Activated T-helper 17 cell treated with anti-CD3 and anti-CD28 coated beads, Interleukin-2, amount 50 U/mL, for 72 hours (primary cell): ENCODE results near the gene FIG4. TPM values are rescaled to one million over a fixed set of nuclear protein-coding genes. Genes with fewer than 3 reads are reported as not detected.
"Not testable (repeated sequence)": the region's sequence is repeated elsewhere in the genome, so short reads cannot be mapped to it uniquely, and the experiment has no call there.

Experiments
- ATAC-seq: fragments of 150-1000 bp; cut with Tn5 transposase; replicated peaks from 2 replicates; pipeline ENCODE4 v1.10.0; 2021; ENCODE audit warnings: mild to moderate bottlenecking, moderate library complexity
- H3K27ac Mint-ChIP-seq: one replicate; pipeline ENCODE4 v1.8.0; 2022; ENCODE audit warnings: mixed read lengths
- H3K27me3 Mint-ChIP-seq: one replicate; pipeline ENCODE4 v1.8.0; 2022; ENCODE audit warnings: mixed read lengths
- H3K36me3 Mint-ChIP-seq: one replicate; pipeline ENCODE4 v1.8.0; 2022; ENCODE audit warnings: low read depth, mild to moderate bottlenecking, mixed read lengths
- H3K4me1 Mint-ChIP-seq: one replicate; pipeline ENCODE4 v1.8.0; 2022; ENCODE audit warnings: mixed read lengths
- H3K4me3 Mint-ChIP-seq: one replicate; pipeline ENCODE4 v1.8.0; 2022; ENCODE audit warnings: mild to moderate bottlenecking, mixed read lengths
- H3K9me3 Mint-ChIP-seq: one replicate; pipeline ENCODE4 v1.8.0; 2022; ENCODE audit warnings: mixed read lengths
- total RNA-seq, 2 donors: library from RNA; stranded (reverse); gene quantifications; one replicate each; pipeline ENCODE4 v1.2.3, GENCODE V29; 2022

FIG4 gene
- total RNA-seq, 2 donors from 2014 or later, result 10.5 to 18.8 TPM

DNA sequence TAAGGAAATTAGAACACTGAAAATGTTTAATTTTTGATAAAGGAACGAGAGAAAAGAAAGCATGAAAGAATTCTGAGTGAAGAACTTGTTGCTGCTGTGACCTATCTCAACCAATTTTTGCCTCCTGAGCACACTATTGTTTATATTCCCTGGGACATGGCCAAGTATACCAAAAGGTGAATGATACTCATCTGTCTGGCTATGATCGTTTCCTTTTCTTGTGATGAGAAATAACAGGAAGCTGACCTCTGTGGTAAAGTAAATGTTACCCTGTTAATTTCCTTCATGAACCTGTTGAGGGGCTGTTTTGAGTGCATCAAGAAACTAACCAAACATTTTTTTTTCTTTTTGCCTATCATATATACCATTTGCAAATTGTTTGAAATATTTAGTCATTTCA is 69.1 kb downstream of the FIG4 start:
- Mint-ChIP-seq H3K36me3 (peaks cover 42% of the 10 kb centered on the region), H3K4me1 (peaks cover 14% of the 10 kb centered on the region), H3K4me3 (no peak overlapping the region), H3K9me3 (peaks cover 10% of the 10 kb centered on the region), H3K27me3 (no peaks in the 10 kb centered on the region), H3K27ac (no peak overlapping the region)
- peak; percentile 6 for ATAC-seq

- H3K4me3 Mint-ChIP-seq, result no peak overlapping the region
- no peak overlapping the region for H3K27ac Mint-ChIP-seq
- H3K36me3 Mint-ChIP-seq, result peaks cover 41% of the 10 kb centered on the region
- H3K4me1 Mint-ChIP-seq, result peaks cover 10% of the 10 kb centered on the region
- no peaks in the 10 kb centered on the region for H3K27me3 Mint-ChIP-seq
- H3K9me3 Mint-ChIP-seq, result peaks cover 3% of the 10 kb centered on the region
- no peak for ATAC-seq
These were observed 71.1 kb downstream of the FIG4 start for GRCh38 chr6:109762166-109762565.

- Mint-ChIP-seq H3K27ac (no peak overlapping the region), H3K36me3 (peaks cover 41% of the 10 kb centered on the region), H3K9me3 (no peaks in the 10 kb centered on the region), H3K4me3 (no peak overlapping the region), H3K4me1 (peaks cover 9% of the 10 kb centered on the region), H3K27me3 (no peaks in the 10 kb centered on the region)
- no peak for ATAC-seq
These were observed 71.8 kb downstream of the FIG4 start for GRCh38 chr6:109762769-109763441.

DNA sequence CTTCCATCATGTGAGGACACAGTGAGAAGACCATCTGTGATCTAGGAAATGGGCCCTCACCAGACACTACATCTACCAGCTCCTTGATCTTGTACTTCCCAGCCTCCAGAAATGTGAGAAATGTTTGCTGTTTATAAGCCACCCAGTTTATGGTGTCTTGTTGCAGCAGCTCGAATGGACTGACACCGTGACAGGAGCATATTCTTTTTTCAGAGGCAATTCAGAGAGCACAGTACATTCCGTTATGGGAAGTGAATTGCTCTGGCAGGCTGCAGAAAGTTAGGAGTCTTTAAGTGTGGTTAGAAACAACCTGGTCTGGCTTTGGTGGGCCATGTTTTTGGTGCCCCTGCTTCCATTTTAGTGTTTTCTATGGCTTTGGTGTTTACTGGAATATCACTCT is 75.1 kb downstream of the FIG4 start:
- no peaks in the 10 kb centered on the region for H3K9me3 Mint-ChIP-seq
- H3K4me1 Mint-ChIP-seq, result no peaks in the 10 kb centered on the region
- no peak overlapping the region for H3K4me3 Mint-ChIP-seq
- no peaks in the 10 kb centered on the region for H3K27me3 Mint-ChIP-seq
- peaks cover 50% of the 10 kb centered on the region for H3K36me3 Mint-ChIP-seq
- H3K27ac Mint-ChIP-seq, result no peak overlapping the region
- no peak for ATAC-seq

- no peaks in the 10 kb centered on the region for H3K27me3 Mint-ChIP-seq
- ATAC-seq, result no peak
- no peaks in the 10 kb centered on the region for H3K9me3 Mint-ChIP-seq
- H3K27ac Mint-ChIP-seq, result no peak overlapping the region
- no peaks in the 10 kb centered on the region for H3K4me1 Mint-ChIP-seq
- H3K4me3 Mint-ChIP-seq, result no peak overlapping the region
- H3K36me3 Mint-ChIP-seq, result peaks cover 58% of the 10 kb centered on the region
These were observed 76.9 kb downstream of the FIG4 start for GRCh38 chr6:109767961-109768360.

GRCh38 chr6:109768485-109768884 is 77.4 kb downstream of the FIG4 start:
- ATAC-seq, result no peak
- Mint-ChIP-seq H3K36me3 (peaks cover 55% of the 10 kb centered on the region), H3K4me3 (no peak overlapping the region), H3K9me3 (no peaks in the 10 kb centered on the region), H3K27me3 (no peaks in the 10 kb centered on the region), H3K4me1 (no peaks in the 10 kb centered on the region), H3K27ac (no peak overlapping the region)

- Mint-ChIP-seq H3K27me3 (no peaks in the 10 kb centered on the region), H3K27ac (no peak overlapping the region), H3K36me3 (peaks cover 49% of the 10 kb centered on the region), H3K4me3 (no peak overlapping the region), H3K9me3 (no peaks in the 10 kb centered on the region), H3K4me1 (no peaks in the 10 kb centered on the region)
- no peak for ATAC-seq
These were observed 78.1 kb downstream of the FIG4 start for GRCh38 chr6:109769213-109769612.

GRCh38 chr6:109770047-109770446 is 79.0 kb downstream of the FIG4 start:
- H3K27me3 Mint-ChIP-seq, result no peaks in the 10 kb centered on the region
- no peaks in the 10 kb centered on the region for H3K9me3 Mint-ChIP-seq
- no peak for ATAC-seq
- H3K36me3 Mint-ChIP-seq, result peaks cover 42% of the 10 kb centered on the region
- no peak overlapping the region for H3K27ac Mint-ChIP-seq
- no peak overlapping the region for H3K4me3 Mint-ChIP-seq
- no peaks in the 10 kb centered on the region for H3K4me1 Mint-ChIP-seq

GRCh38 chr6:109770779-109771178 is 79.7 kb downstream of the FIG4 start:
- H3K27me3 Mint-ChIP-seq, result no peaks in the 10 kb centered on the region
- no peak for ATAC-seq
- no peaks in the 10 kb centered on the region for H3K9me3 Mint-ChIP-seq
- H3K27ac Mint-ChIP-seq, result no peak overlapping the region
- H3K4me3 Mint-ChIP-seq, result no peak overlapping the region
- peaks cover 41% of the 10 kb centered on the region for H3K36me3 Mint-ChIP-seq
- H3K4me1 Mint-ChIP-seq, result no peaks in the 10 kb centered on the region

GRCh38 chr6:109771939-109772755 is 81.1 kb downstream of the FIG4 start:
- H3K27ac Mint-ChIP-seq, H3K4me3 Mint-ChIP-seq, H3K27me3 Mint-ChIP-seq, ATAC-seq, H3K4me1 Mint-ChIP-seq, H3K9me3 Mint-ChIP-seq: not testable (repeated sequence)
- H3K36me3 Mint-ChIP-seq, result peaks cover 33% of the 10 kb centered on the region

- Mint-ChIP-seq H3K27me3 (no peaks in the 10 kb centered on the region), H3K4me3 (no peak overlapping the region), H3K36me3 (peaks cover 33% of the 10 kb centered on the region), H3K9me3 (no peaks in the 10 kb centered on the region), H3K4me1 (no peaks in the 10 kb centered on the region), H3K27ac (no peak overlapping the region)
- ATAC-seq, result no peak
These were observed 81.9 kb downstream of the FIG4 start for GRCh38 chr6:109772883-109773431.

DNA sequence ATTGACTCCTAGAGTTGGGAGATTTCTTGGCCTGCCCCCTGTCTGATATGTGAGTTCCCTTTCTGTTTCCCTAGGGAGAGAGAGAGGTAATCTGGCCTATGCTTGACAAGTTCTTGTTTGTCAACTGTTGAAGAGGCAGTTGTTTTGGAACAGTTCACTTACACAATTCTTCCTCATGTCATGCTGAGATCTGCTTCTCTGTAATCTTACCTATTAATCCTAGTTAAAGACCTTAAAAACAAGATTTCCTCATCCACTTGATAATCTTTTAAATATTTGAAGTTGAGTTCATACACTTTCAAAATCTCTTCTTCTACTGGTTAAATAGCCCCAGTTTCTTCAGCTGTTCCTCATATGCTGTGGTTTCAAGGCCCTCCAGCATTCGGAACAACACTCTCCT is 89.9 kb downstream of the FIG4 start:
- ATAC-seq, result no peak
- Mint-ChIP-seq H3K4me1 (no peaks in the 10 kb centered on the region), H3K9me3 (no peaks in the 10 kb centered on the region), H3K27ac (no peak overlapping the region), H3K4me3 (no peak overlapping the region), H3K27me3 (no peaks in the 10 kb centered on the region), H3K36me3 (peaks cover 28% of the 10 kb centered on the region)

DNA sequence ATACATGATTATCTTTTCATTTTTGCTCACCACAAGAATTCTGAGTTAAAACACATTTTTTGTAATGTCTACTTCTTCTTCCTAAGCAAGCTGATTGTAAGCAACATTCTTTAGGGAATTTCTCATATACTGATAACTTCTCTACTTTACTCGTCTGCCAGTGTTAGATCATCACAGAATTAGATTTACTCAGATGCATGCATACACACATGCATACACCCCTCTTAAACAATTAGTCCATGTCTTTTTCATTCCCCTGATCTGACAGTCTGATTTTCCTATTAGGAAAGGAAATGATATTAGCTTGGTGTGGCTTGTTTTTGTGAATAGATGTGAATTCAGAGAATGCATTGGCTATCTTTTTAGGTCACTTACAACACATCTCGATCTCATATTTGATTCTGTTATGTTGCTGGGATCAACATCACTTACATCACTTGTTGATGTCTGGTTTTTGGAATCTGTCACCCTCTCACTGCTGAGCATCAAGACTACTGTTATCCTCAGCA is 91.4 kb downstream of the FIG4 start:
- peaks cover 36% of the 10 kb centered on the region for H3K36me3 Mint-ChIP-seq
- H3K27ac Mint-ChIP-seq, result no peak overlapping the region

GRCh38 chr6:109783250-109783986 is 92.3 kb downstream of the FIG4 start:
- no peaks in the 10 kb centered on the region for H3K27me3 Mint-ChIP-seq
- no peaks in the 10 kb centered on the region for H3K4me1 Mint-ChIP-seq
- ATAC-seq, result no peak
- no peaks in the 10 kb centered on the region for H3K9me3 Mint-ChIP-seq
- peaks cover 36% of the 10 kb centered on the region for H3K36me3 Mint-ChIP-seq
- no peak overlapping the region for H3K27ac Mint-ChIP-seq
- no peak overlapping the region for H3K4me3 Mint-ChIP-seq

More for the DNA sequence above, 91.4 kb downstream of the FIG4 start:
- H3K9me3 Mint-ChIP-seq, result no peaks in the 10 kb centered on the region
- no peak for ATAC-seq
- no peak overlapping the region for H3K4me3 Mint-ChIP-seq
- H3K27me3 Mint-ChIP-seq, result no peaks in the 10 kb centered on the region
- H3K4me1 Mint-ChIP-seq, result no peaks in the 10 kb centered on the region
